Caco-2 (cell line): ENCODE results near the gene PDE10A. TPM values are rescaled to one million over a fixed set of nuclear protein-coding genes. Genes with fewer than 3 reads are reported as not detected.

Source experiments
- BruUV-seq: library from RNA; stranded (reverse); fragments of 400-500 nt; replicated peaks from 2 replicates; lab custom pipeline; 2021; lab: Mats Ljungman, UMichigan
- CTCF ChIA-PET: fragments of 300-600 bp; sonication (Branson Sonifier 250); formaldehyde crosslinking; loops from one replicate; lab custom pipeline; 2022; ENCODE audit warnings: antibody characterized with exemption; lab: Charles Lee
- POLR2A ChIA-PET: fragments of 300-600 bp; sonication (Branson Sonifier 250); formaldehyde crosslinking; loops from one replicate; lab custom pipeline; 2022; ENCODE audit warnings: antibody characterized with exemption; lab: Charles Lee
- DNase-seq, 2 experiments: peaks; one replicate each; pipeline versions ENCODE4 v3.0.0 to v3.0.0-alpha.2; 2020 to 2022
- H3K27me3 ChIP-seq: replicated peaks from 2 replicates; pipeline ENCODE4 v1.6.0; 2011; ENCODE audit warnings: low read length; ENCODE audit not compliant: control insufficient read depth, insufficient read depth
- H3K36me3 ChIP-seq: 2 replicates; pipeline ENCODE4 v1.5.1; 2011; ENCODE audit warnings: low read length; ENCODE audit not compliant: control insufficient read depth, insufficient read depth
- H3K4me1 ChIP-seq: fragments of 250-450 bp; sonication (Bioruptor Pico); 2 replicates; pipeline ENCODE4 v1.5.1; 2020; ENCODE audit warnings: mild to moderate bottlenecking
- H3K4me3 ChIP-seq: 2 replicates; pipeline ENCODE4 v1.5.1; 2011; ENCODE audit warnings: low read depth, mild to moderate bottlenecking, control low read depth, low read length
- H3K9me3 ChIP-seq: fragments of 250-450 bp; sonication (Bioruptor Pico); 2 replicates; pipeline ENCODE4 v1.5.1; 2020; ENCODE audit warnings: mild to moderate bottlenecking, moderate library complexity
- H3K27ac Mint-ChIP-seq: one replicate; pipeline ENCODE4 v1.8.0; 2022; ENCODE audit warnings: mixed read lengths; ENCODE audit not compliant: unreplicated experiment
- H3K27me3 Mint-ChIP-seq: one replicate; pipeline ENCODE4 v1.8.0; 2022; ENCODE audit warnings: mixed read lengths; ENCODE audit not compliant: insufficient read depth, unreplicated experiment
- H3K36me3 Mint-ChIP-seq: one replicate; pipeline ENCODE4 v1.8.0; 2022; ENCODE audit warnings: mild to moderate bottlenecking, mixed read lengths; ENCODE audit not compliant: insufficient read depth, unreplicated experiment
- H3K4me1 Mint-ChIP-seq: one replicate; pipeline ENCODE4 v1.8.0; 2022; ENCODE audit warnings: low read depth, mixed read lengths; ENCODE audit not compliant: unreplicated experiment
- H3K4me3 Mint-ChIP-seq: one replicate; pipeline ENCODE4 v1.8.0; 2022; ENCODE audit warnings: mild to moderate bottlenecking, moderate library complexity, mixed read lengths; ENCODE audit not compliant: unreplicated experiment
- H3K9me3 Mint-ChIP-seq: one replicate; pipeline ENCODE4 v1.8.0; 2022; ENCODE audit warnings: mixed read lengths; ENCODE audit not compliant: unreplicated experiment
- intact Hi-C: fragments of 100-400 bp; cut with micrococcal nuclease; formaldehyde crosslinking; loops from one replicate; pipeline ENCODE4 v1.10.0; 2022; ENCODE audit not compliant: unreplicated experiment
- total RNA-seq: library from RNA; stranded (reverse); gene quantifications from 2 replicates; pipeline ENCODE4 v1.2.3, GENCODE V29; 2022
- TF ChIP-seq, protein P1 (sequence below), 2 experiments: fragments of 200-600 bp in 1 of 2; IDR thresholded peaks; 1 replicate in 1 of 2; 2 replicates in 1 of 2; pipeline versions ENCODE4 v1.5.1 to v1.8.0; 2011 to 2022; ENCODE audit warnings: antibody characterized with exemption in 1 of 2, control low read depth in 1 of 2, inconsistent platforms in 1 of 2, low read depth in 1 of 2, low read length in 1 of 2, mild to moderate bottlenecking in 1 of 2, moderate library complexity in 1 of 2; ENCODE audit not compliant: insufficient read depth in 1 of 2, severe bottlenecking in 1 of 2, unreplicated experiment in 1 of 2

The PDE10A gene
- total RNA-seq, 1 experiment from 2014 or later = 3.4 TPM

GRCh38 chr6:165306955-165307354 is 356.1 kb downstream of the PDE10A start:
- Mint-ChIP-seq H3K4me1 (no peaks in the 10 kb centered on the region), H3K27me3 (peaks cover 6% of the 10 kb centered on the region), H3K27ac (no peak overlapping the region), H3K36me3 (no peaks in the 10 kb centered on the region), H3K9me3 (no peaks in the 10 kb centered on the region), H3K4me3 (no peak overlapping the region)
- no peak for DNase-seq
- no TSS peak for BruUV-seq
- H3K4me3 ChIP-seq = no peak overlapping the region
- intact Hi-C loops = no loop called here
- POLR2A ChIA-PET = no interaction called here
- no peaks in the 10 kb centered on the region for H3K36me3 ChIP-seq
- TF ChIP-seq, protein P1, sequence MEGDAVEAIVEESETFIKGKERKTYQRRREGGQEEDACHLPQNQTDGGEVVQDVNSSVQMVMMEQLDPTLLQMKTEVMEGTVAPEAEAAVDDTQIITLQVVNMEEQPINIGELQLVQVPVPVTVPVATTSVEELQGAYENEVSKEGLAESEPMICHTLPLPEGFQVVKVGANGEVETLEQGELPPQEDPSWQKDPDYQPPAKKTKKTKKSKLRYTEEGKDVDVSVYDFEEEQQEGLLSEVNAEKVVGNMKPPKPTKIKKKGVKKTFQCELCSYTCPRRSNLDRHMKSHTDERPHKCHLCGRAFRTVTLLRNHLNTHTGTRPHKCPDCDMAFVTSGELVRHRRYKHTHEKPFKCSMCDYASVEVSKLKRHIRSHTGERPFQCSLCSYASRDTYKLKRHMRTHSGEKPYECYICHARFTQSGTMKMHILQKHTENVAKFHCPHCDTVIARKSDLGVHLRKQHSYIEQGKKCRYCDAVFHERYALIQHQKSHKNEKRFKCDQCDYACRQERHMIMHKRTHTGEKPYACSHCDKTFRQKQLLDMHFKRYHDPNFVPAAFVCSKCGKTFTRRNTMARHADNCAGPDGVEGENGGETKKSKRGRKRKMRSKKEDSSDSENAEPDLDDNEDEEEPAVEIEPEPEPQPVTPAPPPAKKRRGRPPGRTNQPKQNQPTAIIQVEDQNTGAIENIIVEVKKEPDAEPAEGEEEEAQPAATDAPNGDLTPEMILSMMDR (IDR thresholded peaks at IDR 0.05; ENCODE audit: insufficient read depth in 1 of 2, low read depth in 1 of 2, low read length in 1 of 2, severe bottlenecking in 1 of 2, unreplicated experiment in 1 of 2) = no peak
- no peaks in the 10 kb centered on the region for H3K4me1 ChIP-seq
- CTCF ChIA-PET = no interaction called here
- no peaks in the 10 kb centered on the region for H3K27me3 ChIP-seq
- no peaks in the 10 kb centered on the region for H3K9me3 ChIP-seq

- Histone ChIP-seq H3K27me3 (no peaks in the 10 kb centered on the region), H3K36me3 (no peaks in the 10 kb centered on the region), H3K9me3 (no peaks in the 10 kb centered on the region), H3K4me1 (no peaks in the 10 kb centered on the region), H3K4me3 (no peak overlapping the region)
- H3K36me3 Mint-ChIP-seq = no peaks in the 10 kb centered on the region
- POLR2A ChIA-PET = no interaction called here
- TF ChIP-seq, protein P1 (IDR thresholded peaks at IDR 0.05; ENCODE audit: insufficient read depth in 1 of 2, low read depth in 1 of 2, low read length in 1 of 2, severe bottlenecking in 1 of 2, unreplicated experiment in 1 of 2) = no peak
- H3K27ac Mint-ChIP-seq = no peak overlapping the region
- CTCF ChIA-PET = no interaction called here
- H3K9me3 Mint-ChIP-seq = no peaks in the 10 kb centered on the region
- H3K4me1 Mint-ChIP-seq = no peaks in the 10 kb centered on the region
- H3K27me3 Mint-ChIP-seq = peaks cover 9% of the 10 kb centered on the region
- intact Hi-C loops = no loop called here
- BruUV-seq = no TSS peak
- DNase-seq = no peak
- no peak overlapping the region for H3K4me3 Mint-ChIP-seq
Observed at GRCh38 chr6:165301372-165302246, 361.4 kb downstream of the PDE10A start.

GRCh38 chr6:165300422-165300936 is 362.6 kb downstream of the PDE10A start:
- Histone ChIP-seq H3K27me3 (no peaks in the 10 kb centered on the region), H3K36me3 (no peaks in the 10 kb centered on the region), H3K4me1 (no peaks in the 10 kb centered on the region), H3K9me3 (no peaks in the 10 kb centered on the region), H3K4me3 (no peak overlapping the region)
- POLR2A ChIA-PET = no interaction called here
- H3K27me3 Mint-ChIP-seq = peaks cover 9% of the 10 kb centered on the region
- CTCF ChIA-PET = no interaction called here
- no peaks in the 10 kb centered on the region for H3K4me1 Mint-ChIP-seq
- H3K36me3 Mint-ChIP-seq = no peaks in the 10 kb centered on the region
- no peaks in the 10 kb centered on the region for H3K9me3 Mint-ChIP-seq
- no peak overlapping the region for H3K4me3 Mint-ChIP-seq
- intact Hi-C loops = no loop called here
- DNase-seq = no peak
- BruUV-seq = no TSS peak
- no peak overlapping the region for H3K27ac Mint-ChIP-seq
- TF ChIP-seq, protein P1 (IDR thresholded peaks at IDR 0.05; ENCODE audit: insufficient read depth in 1 of 2, low read depth in 1 of 2, low read length in 1 of 2, severe bottlenecking in 1 of 2, unreplicated experiment in 1 of 2) = no peak
